OCI-LY7 (cell line): ENCODE measurements around the gene ZHX3.

Experiments used
- CTCF ChIP-seq: fragments of 200-600 bp; sonication (generic); conservative IDR thresholded peaks from 2 replicates; pipeline ENCODE4 v1.5.1; 2014; ENCODE audit warnings: mild to moderate bottlenecking, antibody characterized with exemption, low read length, moderate library complexity, mixed read lengths
- EZH2phosphoT487 ChIP-seq: fragments of 200-600 bp; sonication (generic); IDR thresholded peaks from 2 replicates; pipeline ENCODE4 v1.6.1; 2018; ENCODE audit warnings: low read depth, borderline replicate concordance, mild to moderate bottlenecking, mixed run types, antibody characterized with exemption, low read length, moderate library complexity, mixed read lengths

GRCh38 chr20:41183831-41184230, 133.7 kb downstream of the ZHX3 start:
- no peak for TF ChIP-seq CTCF
- no peak for TF ChIP-seq EZH2phosphoT487
